SK-N-SH treated with all-trans-retinoic acid at 6 μM for 48 hours (cell line): Measurements from ENCODE around the gene GUCY1A2.

Experiments
- ARNTL ChIP-seq: fragments of 450-650 bp; formaldehyde crosslinking; IDR thresholded peaks from 2 replicates; pipeline ENCODE4 v1.5.0; 2020; ENCODE audit warnings: low read depth, mild to moderate bottlenecking, moderate library complexity, borderline replicate concordance
- BACH2 ChIP-seq: fragments of 250-450 bp; sonication (Bioruptor Pico); IDR thresholded peaks from 2 replicates; pipeline ENCODE4 v1.9.0; 2021; ENCODE audit warnings: mild to moderate bottlenecking, borderline replicate concordance
- CSDC2 ChIP-seq: fragments of 250-450 bp; sonication (Bioruptor Pico); IDR thresholded peaks from 2 replicates; pipeline ENCODE4 v1.5.0; 2020; ENCODE audit warnings: mild to moderate bottlenecking, moderate library complexity
- OSR1 ChIP-seq: fragments of 250-450 bp; sonication (Bioruptor Pico); IDR thresholded peaks from 2 replicates; pipeline ENCODE4 v1.8.0; 2022; ENCODE audit warnings: moderate library complexity, mild to moderate bottlenecking, inconsistent platforms
- RARB ChIP-seq: fragments of 250-450 bp; sonication (Bioruptor Pico); IDR thresholded peaks from 2 replicates; pipeline ENCODE4 v1.8.0; 2021; ENCODE audit warnings: mild to moderate bottlenecking, moderate library complexity
- SNAI2 ChIP-seq: fragments of 250-450 bp; sonication (Bioruptor Pico); IDR thresholded peaks from 2 replicates; pipeline ENCODE4 v1.5.0; 2020; ENCODE audit warnings: mild to moderate bottlenecking, moderate library complexity
- TCF4 ChIP-seq: fragments of 250-450 bp; sonication (Bioruptor Pico); IDR thresholded peaks from 2 replicates; pipeline ENCODE4 v1.8.0; 2021; ENCODE audit warnings: mild to moderate bottlenecking, moderate library complexity, borderline replicate concordance
- TSHZ2 ChIP-seq: fragments of 250-450 bp; sonication (Bioruptor Pico); IDR thresholded peaks from 2 replicates; pipeline ENCODE4 v1.5.0; 2020; ENCODE audit warnings: mild to moderate bottlenecking, moderate library complexity
- ZFP3 ChIP-seq: fragments of 250-450 bp; sonication (Bioruptor Pico); IDR thresholded peaks from 2 replicates; pipeline ENCODE4 v1.5.0; 2020; ENCODE audit warnings: mild to moderate bottlenecking, moderate library complexity
- ZFP30 ChIP-seq: fragments of 450-650 bp; formaldehyde crosslinking; IDR thresholded peaks from 2 replicates; pipeline ENCODE4 v1.5.0; 2022; ENCODE audit warnings: mild to moderate bottlenecking, moderate library complexity
- TF ChIP-seq, protein P1 (sequence below): fragments of 250-450 bp; sonication (Bioruptor Pico); IDR thresholded peaks from 2 replicates; pipeline ENCODE4 v1.8.0; 2020; ENCODE audit warnings: mild to moderate bottlenecking, moderate library complexity, borderline replicate concordance
- TF ChIP-seq, protein P2 (sequence below): fragments of 250-450 bp; sonication (Bioruptor Pico); IDR thresholded peaks from 2 replicates; pipeline ENCODE4 v1.5.1; 2021; ENCODE audit warnings: mild to moderate bottlenecking, moderate library complexity
- TF ChIP-seq, protein P3 (sequence below): fragments of 250-450 bp; sonication (Bioruptor Pico); IDR thresholded peaks from 2 replicates; pipeline ENCODE4 v1.5.1; 2020; ENCODE audit warnings: low read depth, mild to moderate bottlenecking, moderate library complexity

GRCh38 chr11:106656646-106657045 is 361.6 kb downstream of the GUCY1A2 start:
- TF ChIP-seq, protein P1, sequence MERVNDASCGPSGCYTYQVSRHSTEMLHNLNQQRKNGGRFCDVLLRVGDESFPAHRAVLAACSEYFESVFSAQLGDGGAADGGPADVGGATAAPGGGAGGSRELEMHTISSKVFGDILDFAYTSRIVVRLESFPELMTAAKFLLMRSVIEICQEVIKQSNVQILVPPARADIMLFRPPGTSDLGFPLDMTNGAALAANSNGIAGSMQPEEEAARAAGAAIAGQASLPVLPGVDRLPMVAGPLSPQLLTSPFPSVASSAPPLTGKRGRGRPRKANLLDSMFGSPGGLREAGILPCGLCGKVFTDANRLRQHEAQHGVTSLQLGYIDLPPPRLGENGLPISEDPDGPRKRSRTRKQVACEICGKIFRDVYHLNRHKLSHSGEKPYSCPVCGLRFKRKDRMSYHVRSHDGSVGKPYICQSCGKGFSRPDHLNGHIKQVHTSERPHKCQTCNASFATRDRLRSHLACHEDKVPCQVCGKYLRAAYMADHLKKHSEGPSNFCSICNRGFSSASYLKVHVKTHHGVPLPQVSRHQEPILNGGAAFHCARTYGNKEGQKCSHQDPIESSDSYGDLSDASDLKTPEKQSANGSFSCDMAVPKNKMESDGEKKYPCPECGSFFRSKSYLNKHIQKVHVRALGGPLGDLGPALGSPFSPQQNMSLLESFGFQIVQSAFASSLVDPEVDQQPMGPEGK (CRISPR knock-in tag): no peak
- TF ChIP-seq ZFP30 (CRISPR knock-in tag): no peak
- TF ChIP-seq, protein P2, sequence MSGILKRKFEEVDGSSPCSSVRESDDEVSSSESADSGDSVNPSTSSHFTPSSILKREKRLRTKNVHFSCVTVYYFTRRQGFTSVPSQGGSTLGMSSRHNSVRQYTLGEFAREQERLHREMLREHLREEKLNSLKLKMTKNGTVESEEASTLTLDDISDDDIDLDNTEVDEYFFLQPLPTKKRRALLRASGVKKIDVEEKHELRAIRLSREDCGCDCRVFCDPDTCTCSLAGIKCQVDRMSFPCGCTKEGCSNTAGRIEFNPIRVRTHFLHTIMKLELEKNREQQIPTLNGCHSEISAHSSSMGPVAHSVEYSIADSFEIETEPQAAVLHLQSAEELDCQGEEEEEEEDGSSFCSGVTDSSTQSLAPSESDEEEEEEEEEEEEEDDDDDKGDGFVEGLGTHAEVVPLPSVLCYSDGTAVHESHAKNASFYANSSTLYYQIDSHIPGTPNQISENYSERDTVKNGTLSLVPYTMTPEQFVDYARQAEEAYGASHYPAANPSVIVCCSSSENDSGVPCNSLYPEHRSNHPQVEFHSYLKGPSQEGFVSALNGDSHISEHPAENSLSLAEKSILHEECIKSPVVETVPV (CRISPR knock-in tag): no peak
- TF ChIP-seq ARNTL (CRISPR knock-in tag): no peak
- no peak for TF ChIP-seq BACH2 (CRISPR knock-in tag)
- no peak for TF ChIP-seq RARB (CRISPR knock-in tag)
- no peak for TF ChIP-seq CSDC2 (CRISPR knock-in tag)
- TF ChIP-seq OSR1: no peak
- TF ChIP-seq, protein P3, sequence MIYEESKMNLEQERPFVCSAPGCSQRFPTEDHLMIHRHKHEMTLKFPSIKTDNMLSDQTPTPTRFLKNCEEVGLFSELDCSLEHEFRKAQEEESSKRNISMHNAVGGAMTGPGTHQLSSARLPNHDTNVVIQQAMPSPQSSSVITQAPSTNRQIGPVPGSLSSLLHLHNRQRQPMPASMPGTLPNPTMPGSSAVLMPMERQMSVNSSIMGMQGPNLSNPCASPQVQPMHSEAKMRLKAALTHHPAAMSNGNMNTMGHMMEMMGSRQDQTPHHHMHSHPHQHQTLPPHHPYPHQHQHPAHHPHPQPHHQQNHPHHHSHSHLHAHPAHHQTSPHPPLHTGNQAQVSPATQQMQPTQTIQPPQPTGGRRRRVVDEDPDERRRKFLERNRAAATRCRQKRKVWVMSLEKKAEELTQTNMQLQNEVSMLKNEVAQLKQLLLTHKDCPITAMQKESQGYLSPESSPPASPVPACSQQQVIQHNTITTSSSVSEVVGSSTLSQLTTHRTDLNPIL: no peak
- TF ChIP-seq TCF4: no peak
- TF ChIP-seq ZFP3 (CRISPR knock-in tag): no peak
- TF ChIP-seq SNAI2: no peak
- no peak for TF ChIP-seq TSHZ2 (CRISPR knock-in tag)
